ENCODE results near the gene ADAMTSL1. TPM values are rescaled to one million over a fixed set of nuclear protein-coding genes. Genes with fewer than 3 reads are reported as not detected.

Gene ADAMTSL1
- total and polyA plus RNA-seq, 4 donors: 0.31 to 3.4 (median 1.9) TPM

- no peak for DNase-seq (ENCODE audit: low spot score)
- Histone ChIP-seq H3K9me3 (ENCODE audit: control insufficient read depth in 4 of 4, low read length in 3 of 4) (no peaks in the 10 kb centered on the region), H3K4me3 (ENCODE audit: low read depth in 1 of 3, low read length in 3 of 3) (no peak overlapping the region), H3K27ac (ENCODE audit: low read depth in 1 of 2, low read length in 2 of 2) (no peak overlapping the region), H3K4me1 (ENCODE audit: control insufficient read depth in 4 of 4, insufficient read depth in 4 of 4, low read length in 3 of 4) (no peaks in the 10 kb centered on the region), H3K27me3 (ENCODE audit: control insufficient read depth in 4 of 4, insufficient read depth in 4 of 4, low read length in 3 of 4) (no peaks in the 10 kb centered on the region), H3K9ac (ENCODE audit: low read depth in 1 of 2, low read length in 2 of 2) (no peak overlapping the region), H3K36me3 (ENCODE audit: control insufficient read depth in 4 of 4, insufficient read depth in 3 of 4, low read depth in 1 of 4, low read length in 3 of 4) (no peaks in the 10 kb centered on the region)
- TF ChIP-seq HNF4A (conservative IDR thresholded peaks at IDR 0.05) (no peak), RXRA (IDR thresholded peaks at IDR 0.05) (no peak), HNF4G (IDR thresholded peaks at IDR 0.05) (no peak), JUND (IDR thresholded peaks at IDR 0.05) (no peak), REST (IDR thresholded peaks at IDR 0.05) (no peak), EGR1 (IDR thresholded peaks at IDR 0.05; ENCODE audit: low read depth in 2 of 2) (no peak), GABPA (IDR thresholded peaks at IDR 0.05 in 1 of 2, conservative IDR thresholded peaks at IDR 0.05 in 1 of 2) (no peak), MAX (IDR thresholded peaks at IDR 0.05) (no peak), TAF1 (conservative IDR thresholded peaks at IDR 0.05) (no peak), RAD21 (IDR thresholded peaks at IDR 0.05) (no peak), FOXA2 (IDR thresholded peaks at IDR 0.05) (no peak), SP1 (IDR thresholded peaks at IDR 0.05) (no peak)
- WGBS: 79% methylated on average over 2 of the region's 2 CpGs
These were observed 270.0 kb downstream of the ADAMTSL1 start for GRCh38 chr9:18743971-18744370.

- no peak overlapping the region for H3K9ac ChIP-seq (ENCODE audit: low read depth in 1 of 2, low read length in 2 of 2)
- H3K9me3 ChIP-seq (ENCODE audit: control insufficient read depth in 4 of 4, low read length in 3 of 4): no peaks in the 10 kb centered on the region
- H3K36me3 ChIP-seq (ENCODE audit: control insufficient read depth in 4 of 4, insufficient read depth in 3 of 4, low read depth in 1 of 4, low read length in 3 of 4): no peaks in the 10 kb centered on the region
- H3K4me1 ChIP-seq (ENCODE audit: control insufficient read depth in 4 of 4, insufficient read depth in 4 of 4, low read length in 3 of 4): no peaks in the 10 kb centered on the region
- no peak overlapping the region for H3K4me3 ChIP-seq (ENCODE audit: low read depth in 1 of 3, low read length in 3 of 3)
- no peaks in the 10 kb centered on the region for H3K27me3 ChIP-seq (ENCODE audit: control insufficient read depth in 4 of 4, insufficient read depth in 4 of 4, low read length in 3 of 4)
- TF ChIP-seq RAD21 (IDR thresholded peaks at IDR 0.05) (no peak), YY1 (IDR thresholded peaks at IDR 0.05) (no peak), HNF4G (IDR thresholded peaks at IDR 0.05) (no peak), GABPA (IDR thresholded peaks at IDR 0.05 in 1 of 2, conservative IDR thresholded peaks at IDR 0.05 in 1 of 2) (no peak), FOXA1 (IDR thresholded peaks at IDR 0.05) (no peak), JUND (IDR thresholded peaks at IDR 0.05) (no peak), EGR1 (IDR thresholded peaks at IDR 0.05; ENCODE audit: low read depth in 2 of 2) (no peak), SP1 (IDR thresholded peaks at IDR 0.05) (no peak), MAX (IDR thresholded peaks at IDR 0.05) (no peak)
- DNase-seq (ENCODE audit: low spot score): no peak
- H3K27ac ChIP-seq (ENCODE audit: low read depth in 1 of 2, low read length in 2 of 2): no peak overlapping the region
- WGBS: 92% methylated on average over 2 of the region's 2 CpGs
These were observed 271.8 kb downstream of the ADAMTSL1 start for GRCh38 chr9:18745710-18746109.

GRCh38 chr9:18746631-18747030 is 272.7 kb downstream of the ADAMTSL1 start:
- H3K9me3 ChIP-seq (ENCODE audit: control insufficient read depth in 4 of 4, low read length in 3 of 4): no peaks in the 10 kb centered on the region
- no peaks in the 10 kb centered on the region for H3K4me1 ChIP-seq (ENCODE audit: control insufficient read depth in 4 of 4, insufficient read depth in 4 of 4, low read length in 3 of 4)
- no peak for DNase-seq (ENCODE audit: low spot score)
- H3K9ac ChIP-seq (ENCODE audit: low read depth in 1 of 2, low read length in 2 of 2): no peak overlapping the region
- TF ChIP-seq ATF3 (IDR thresholded peaks at IDR 0.05) (no peak), RAD21 (IDR thresholded peaks at IDR 0.05) (no peak)
- H3K27me3 ChIP-seq (ENCODE audit: control insufficient read depth in 4 of 4, insufficient read depth in 4 of 4, low read length in 3 of 4): no peaks in the 10 kb centered on the region
- H3K4me3 ChIP-seq (ENCODE audit: low read depth in 1 of 3, low read length in 3 of 3): no peak overlapping the region
- no peak overlapping the region for H3K27ac ChIP-seq (ENCODE audit: low read depth in 1 of 2, low read length in 2 of 2)
- WGBS: 53% methylated on average over 1 of the region's 1 CpG
- no peaks in the 10 kb centered on the region for H3K36me3 ChIP-seq (ENCODE audit: control insufficient read depth in 4 of 4, insufficient read depth in 3 of 4, low read depth in 1 of 4, low read length in 3 of 4)
